GM21515 (cell line): ENCODE data around the gene N4BP2.

Source experiments
- ATAC-seq: cut with Tn5 transposase; IDR thresholded peaks from one replicate; pipeline ENCODE4 v1.9.1; 2021; ENCODE audit not compliant: unreplicated experiment

The N4BP2 gene

GRCh38 chr4:40190465-40190864, 133.8 kb downstream of the N4BP2 start:
- no peak for ATAC-seq

DNA sequence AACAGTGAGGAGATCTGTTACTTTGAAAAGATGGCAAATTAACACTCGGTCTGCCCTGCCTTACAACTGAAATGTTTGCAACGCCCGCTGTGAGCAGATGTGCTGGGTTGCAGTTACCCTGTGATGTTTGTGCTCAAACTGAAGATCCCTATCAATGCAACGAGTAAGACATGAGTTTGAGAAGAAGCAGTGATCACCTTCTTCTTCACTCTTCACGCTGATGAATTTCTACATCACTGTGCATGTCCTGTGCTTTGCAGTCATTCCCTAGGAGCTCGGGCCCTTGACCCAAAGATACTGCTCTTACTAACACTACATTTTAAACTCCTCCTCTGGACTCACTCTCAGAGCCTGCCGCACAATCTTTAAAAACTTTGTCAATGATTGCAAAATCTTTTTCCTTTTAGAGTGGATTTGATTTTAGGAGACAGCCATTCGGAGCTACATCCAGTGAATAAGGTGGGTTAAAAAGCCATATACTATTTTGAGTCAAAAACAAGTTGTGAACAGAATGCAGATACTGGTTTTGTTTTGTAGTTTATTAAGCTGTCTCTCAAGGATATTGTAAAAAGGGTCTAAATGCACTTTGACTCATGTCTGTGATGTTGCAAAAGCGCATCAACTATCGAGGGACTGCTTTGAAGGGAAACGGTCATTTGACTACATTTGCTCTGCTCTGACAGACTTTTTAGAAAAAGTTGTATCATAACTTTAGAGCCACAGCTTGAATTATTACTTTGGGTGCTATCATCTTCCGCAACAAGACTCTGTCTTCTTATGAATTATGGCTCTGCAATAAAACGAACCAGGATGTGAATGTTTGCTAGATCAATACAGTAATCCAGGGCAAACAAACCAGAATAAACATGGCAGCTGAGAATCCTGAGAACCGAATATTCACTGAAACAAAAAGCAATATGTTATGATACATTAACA, 134.5 kb downstream of the N4BP2 start:
- ATAC-seq: no peak

DNA sequence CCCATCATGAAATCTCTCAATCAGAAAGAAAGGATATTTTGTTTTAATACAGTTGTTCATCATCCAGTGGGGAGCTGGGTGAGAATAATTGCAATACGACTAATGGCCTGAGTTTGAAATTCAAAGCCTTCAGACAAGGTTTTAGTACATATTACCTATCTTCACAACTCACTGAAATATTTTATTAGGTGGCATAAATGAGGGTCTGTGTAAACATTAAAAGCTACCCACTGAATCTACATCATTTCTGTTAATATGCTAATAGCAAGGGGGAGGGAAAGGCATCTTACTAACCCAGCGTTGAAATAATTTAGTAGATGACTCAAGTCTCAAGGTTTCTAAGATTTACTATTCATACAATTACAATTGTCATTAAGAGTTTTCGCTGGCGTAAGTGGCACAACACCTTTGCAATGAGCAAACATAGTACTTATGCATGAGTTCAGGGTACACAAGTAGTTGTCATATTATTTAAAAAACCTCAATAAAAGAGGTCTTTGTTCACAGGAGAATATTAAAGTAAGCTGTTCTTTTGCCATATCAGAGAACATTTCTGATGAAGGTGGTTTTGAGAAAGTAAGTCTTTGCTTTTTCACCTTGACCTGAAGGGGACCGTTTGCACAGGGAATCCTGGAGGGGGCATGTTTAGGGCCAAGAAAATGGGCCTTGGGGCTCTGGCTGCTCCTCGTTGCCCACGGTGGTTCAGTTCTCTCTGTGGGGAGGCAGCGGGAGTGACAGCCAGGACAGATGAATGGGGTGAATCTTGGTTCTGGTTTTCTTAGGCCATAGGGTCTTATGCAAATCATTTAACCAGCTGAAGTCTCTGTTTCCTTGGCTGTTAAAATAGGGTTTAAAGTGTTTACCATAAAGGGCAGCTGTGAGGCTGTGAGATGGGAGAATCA, 135.7 kb downstream of the N4BP2 start:
- ATAC-seq: peak; percentile 42

GRCh38 chr4:40193016-40193571, 136.4 kb downstream of the N4BP2 start:
- peak; percentile 25 for ATAC-seq

DNA sequence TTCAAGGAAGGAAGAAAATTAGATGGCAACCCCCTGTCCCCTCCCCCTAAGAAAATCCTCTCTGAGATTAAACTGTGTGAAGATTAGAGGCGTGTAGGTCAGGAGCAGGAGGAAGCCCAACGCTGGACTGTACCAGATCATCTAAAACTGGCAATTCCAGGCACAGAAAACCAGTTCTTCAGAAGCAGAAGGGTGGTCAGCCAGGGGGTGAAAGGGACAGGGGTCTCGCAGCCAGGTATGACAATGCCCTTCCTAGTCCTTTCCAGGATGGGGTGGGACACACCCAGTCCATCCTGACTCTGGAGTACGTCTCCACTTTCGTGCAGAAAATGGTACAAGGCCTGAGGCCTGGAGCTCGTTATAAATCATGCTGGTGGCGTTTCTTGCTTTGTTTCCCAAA, 136.9 kb downstream of the N4BP2 start:
- no peak for ATAC-seq

DNA sequence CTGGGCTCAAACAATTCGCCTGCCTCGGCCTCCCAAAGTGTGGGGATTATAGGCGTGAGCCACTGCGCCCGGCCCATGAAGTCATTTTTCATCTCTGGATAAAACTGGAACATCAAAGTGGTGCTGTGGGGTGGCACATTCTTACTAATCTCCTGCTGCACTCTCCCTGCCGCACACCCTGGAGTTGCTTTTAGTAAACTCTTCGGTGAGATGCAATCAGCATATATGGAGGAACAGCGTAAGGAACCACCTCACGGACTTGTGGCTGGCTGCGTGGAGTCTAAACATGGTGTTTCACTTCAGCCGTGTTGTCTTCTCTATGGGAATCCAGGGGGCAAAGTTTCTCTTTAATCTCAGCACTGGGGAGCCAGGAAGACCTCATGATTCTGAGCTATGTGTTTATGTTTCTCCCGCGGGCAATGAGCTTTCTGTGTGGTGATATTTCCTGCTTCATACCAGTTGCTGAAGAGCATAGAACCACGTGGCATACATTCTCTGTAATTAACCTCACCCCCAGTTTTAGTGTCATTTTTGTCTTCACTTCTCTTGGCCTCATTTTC, 138.0 kb downstream of the N4BP2 start:
- no peak for ATAC-seq

DNA sequence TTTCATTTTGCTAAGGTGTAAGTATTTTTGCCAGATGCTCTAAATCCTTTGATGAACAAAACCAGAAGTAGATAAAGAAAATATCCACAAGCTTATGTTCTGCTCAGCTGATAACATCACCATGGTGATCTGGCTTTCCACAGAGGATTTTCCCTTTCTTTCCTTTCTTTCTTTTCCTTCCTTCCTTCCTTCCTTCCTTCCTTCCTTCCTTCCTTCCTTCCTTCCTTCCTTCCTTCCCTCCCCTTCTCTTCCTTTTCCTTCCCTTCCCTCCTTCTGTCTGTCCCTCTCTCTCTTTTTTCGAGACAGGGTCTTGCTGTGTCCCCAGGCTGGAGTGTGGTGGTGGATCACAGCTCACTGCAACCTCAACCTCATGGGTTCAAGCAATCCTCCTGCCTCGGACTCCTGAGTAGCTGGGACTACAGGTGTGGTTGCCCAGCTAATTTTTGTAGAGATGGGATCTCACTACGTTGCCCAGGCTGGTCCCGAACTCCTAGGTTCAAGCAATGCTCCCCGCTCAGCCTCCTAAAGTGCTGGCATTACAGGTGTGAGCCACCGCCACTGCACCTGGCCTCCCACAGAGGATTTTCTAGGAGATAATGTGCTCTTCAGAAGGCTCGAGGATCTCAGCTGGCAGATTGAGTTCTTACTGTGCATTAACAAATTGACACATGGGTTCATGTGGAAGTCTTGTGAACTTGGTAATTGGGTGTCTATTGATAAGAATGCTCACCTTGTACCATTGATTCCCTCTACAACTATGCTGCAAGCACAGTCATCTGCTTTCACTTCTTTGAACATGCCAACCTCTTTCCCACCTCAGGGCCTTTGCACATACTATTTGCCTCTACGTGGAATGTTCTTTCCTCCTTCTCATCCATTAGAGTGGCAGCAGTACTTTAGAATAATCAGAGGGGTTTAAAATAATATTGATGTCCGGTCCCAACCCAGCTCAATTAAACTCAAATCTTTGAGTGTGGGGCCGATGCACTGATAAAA, 138.8 kb downstream of the N4BP2 start:
- no peak for ATAC-seq

DNA sequence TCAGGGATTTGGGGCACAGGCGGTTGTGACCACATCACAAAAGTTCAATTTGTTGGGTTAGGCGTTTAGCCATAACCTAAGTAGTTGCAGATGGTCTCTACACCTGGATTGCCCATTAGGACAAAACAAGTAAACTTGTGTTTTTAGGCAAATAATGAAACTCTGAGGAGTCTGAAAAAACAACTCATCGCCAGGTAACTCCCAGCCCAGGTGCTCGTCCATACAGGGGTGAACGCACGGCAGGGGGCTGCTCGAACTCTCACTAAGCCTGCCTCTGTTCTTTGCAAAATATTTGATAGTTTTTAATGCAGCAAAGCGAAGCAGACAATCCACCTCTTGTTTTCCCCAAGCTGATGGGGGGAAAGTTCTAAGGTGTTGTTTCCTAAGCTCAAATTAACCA, 139.6 kb downstream of the N4BP2 start:
- ATAC-seq: no peak

- ATAC-seq: peak; percentile 19
Observed at GRCh38 chr4:40196724-40197281, 140.2 kb downstream of the N4BP2 start, which contains the start of gene RHOH. Gene RHOH (plus strand): TSS chr4:40197031. CDS start chr4:40243387, 46,356 bp downstream.

GRCh38 chr4:40197879-40198689, 141.4 kb downstream of the N4BP2 start:
- ATAC-seq: no peak

- no peak for ATAC-seq
Observed at GRCh38 chr4:40199179-40199670, 142.6 kb downstream of the N4BP2 start.

- peak; percentile 48 for ATAC-seq
Observed at GRCh38 chr4:40199999-40200874, 143.6 kb downstream of the N4BP2 start.

- ATAC-seq: no peak
Observed at GRCh38 chr4:40200875-40201801, 144.5 kb downstream of the N4BP2 start.

- no peak for ATAC-seq
Observed at GRCh38 chr4:40201898-40202297, 145.2 kb downstream of the N4BP2 start.

DNA sequence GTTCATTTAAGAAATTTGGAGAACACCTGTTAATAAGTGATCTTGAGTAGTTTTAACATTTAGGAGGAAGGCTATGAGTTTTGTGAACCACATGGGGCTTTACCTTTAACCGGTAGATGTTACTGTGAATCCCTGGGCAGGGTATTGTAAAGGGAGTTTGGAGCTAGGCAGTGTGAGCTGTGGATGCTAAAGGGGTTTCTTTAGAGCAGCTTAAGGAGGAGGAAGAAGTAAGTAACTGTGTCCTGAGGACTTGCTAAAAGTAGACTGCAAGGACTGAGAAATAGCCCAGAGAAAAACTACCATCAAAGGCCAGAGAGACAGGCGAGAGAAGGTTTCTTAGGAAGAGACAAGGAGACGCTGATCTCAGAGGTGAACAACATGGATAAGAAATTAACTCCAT, 145.8 kb downstream of the N4BP2 start:
- no peak for ATAC-seq

- no peak for ATAC-seq
Observed at GRCh38 chr4:40204507-40205258, 148.0 kb downstream of the N4BP2 start.
